ENCODE data around the gene IFT43.

The IFT43 gene

DNA sequence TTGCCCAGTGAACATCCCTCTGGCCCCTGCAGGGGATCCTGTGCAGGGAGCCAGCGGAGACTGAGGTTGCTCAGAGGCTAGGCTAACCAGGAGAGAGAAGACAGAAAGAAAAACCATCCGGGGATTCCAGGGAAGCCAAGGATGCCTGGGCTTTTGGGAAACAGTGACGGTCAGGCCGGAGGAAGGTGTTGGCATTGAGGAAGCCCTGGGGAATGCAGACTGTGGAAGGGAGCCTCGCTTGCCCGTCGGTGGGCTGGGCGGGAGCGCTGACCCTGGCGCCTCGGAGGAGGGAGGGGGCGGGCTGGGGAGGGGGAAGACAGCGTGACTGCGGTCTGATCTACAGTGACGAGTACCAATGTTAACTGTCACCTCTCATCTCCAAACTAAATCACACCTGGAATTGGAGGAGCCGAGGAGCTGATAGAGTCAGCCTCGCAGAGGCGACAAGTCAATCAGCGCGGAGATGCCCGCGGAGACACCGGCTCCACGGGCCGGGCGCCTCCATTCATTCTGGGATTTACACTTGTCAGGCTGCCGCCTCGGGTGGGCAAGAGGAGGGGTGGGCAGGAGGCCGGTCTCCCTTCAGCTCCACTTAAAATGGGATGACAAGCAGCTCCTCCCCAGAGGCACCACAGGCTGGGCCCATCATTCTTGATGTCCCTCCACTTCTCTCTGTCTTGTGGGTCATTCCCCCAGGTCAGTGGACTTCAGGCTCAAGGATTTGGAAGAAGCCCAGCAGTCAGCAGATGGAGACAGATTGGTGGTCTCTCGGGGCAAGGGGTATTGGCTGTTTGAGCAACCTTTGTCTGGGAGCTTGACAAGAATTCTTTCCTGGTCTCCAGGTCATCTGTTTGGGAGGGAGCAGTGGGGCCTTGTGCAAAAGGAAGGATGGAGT is 145.8 kb downstream of the IFT43 start:
- peaks cover 87% of the 10 kb centered on the region for H3K27me3 ChIP-seq (ENCODE audit: insufficient read depth, low read length)

GRCh38 chr14:76133103-76133502 is 147.5 kb downstream of the IFT43 start:
- no peak overlapping the region for H3K27ac ChIP-seq (ENCODE audit: low read depth, low read length)
- H2AFZ ChIP-seq (ENCODE audit: low read length, unreplicated experiment): no peak overlapping the region
- H3K27me3 ChIP-seq (ENCODE audit: insufficient read depth, low read length): peaks cover 89% of the 10 kb centered on the region
- no peaks in the 10 kb centered on the region for H3K36me3 ChIP-seq (ENCODE audit: insufficient read depth, low read length)
- H3K4me3 ChIP-seq (ENCODE audit: low read depth, low read length): no peak overlapping the region
- H3K79me2 ChIP-seq (ENCODE audit: control insufficient read depth, insufficient read depth, low read length, unreplicated experiment): no peaks in the 10 kb centered on the region
- no peaks in the 10 kb centered on the region for H3K4me1 ChIP-seq (ENCODE audit: control insufficient read depth, insufficient read depth, low read length, unreplicated experiment)

More for the DNA sequence above, 145.8 kb downstream of the IFT43 start:
- no peaks in the 10 kb centered on the region for H3K4me1 ChIP-seq (ENCODE audit: control insufficient read depth, insufficient read depth, low read length, unreplicated experiment)
- no peak overlapping the region for H3K4me3 ChIP-seq (ENCODE audit: low read depth, low read length)
- no peak overlapping the region for H3K27ac ChIP-seq (ENCODE audit: low read depth, low read length)
- no peaks in the 10 kb centered on the region for H3K36me3 ChIP-seq (ENCODE audit: insufficient read depth, low read length)
- H3K79me2 ChIP-seq (ENCODE audit: control insufficient read depth, insufficient read depth, low read length, unreplicated experiment): no peaks in the 10 kb centered on the region
- H2AFZ ChIP-seq (ENCODE audit: low read length, unreplicated experiment): no peak overlapping the region
